HepG2 (cell line): Measurements from ENCODE around the gene AURKA. TPM values are rescaled to one million over a fixed set of nuclear protein-coding genes. Genes with fewer than 3 reads are reported as not detected.

Source experiments
- AHDC1 ChIP-seq: sonication (generic); formaldehyde crosslinking; IDR thresholded peaks from 2 replicates; pipeline ENCODE4 v1.5.1; 2020; ENCODE audit warnings: mild to moderate bottlenecking, missing genetic modification reagents, borderline replicate concordance
- ASH2L ChIP-seq: fragments of 300-600, 200-600 bp; sonication (generic); IDR thresholded peaks from 2 replicates; pipeline ENCODE4 v1.7.0; 2017; ENCODE audit warnings: low read depth, mild to moderate bottlenecking, moderate library complexity, mixed read lengths, low read length; ENCODE audit not compliant: insufficient read length
- GATAD1 ChIP-seq: IDR thresholded peaks from 2 replicates; pipeline ENCODE4 v1.6.1; 2016; ENCODE audit warnings: missing genetic modification reagents, missing compliant biosample characterization
- HDAC2 ChIP-seq: sonication (generic); formaldehyde crosslinking; IDR thresholded peaks from 2 replicates; pipeline ENCODE4 v1.4.0; 2020; ENCODE audit warnings: missing genetic modification reagents
- PPARG ChIP-seq: conservative IDR thresholded peaks from 2 replicates; pipeline ENCODE4 v1.6.1; 2016; ENCODE audit warnings: missing biosample characterization, missing genetic modification reagents
- SAP130 ChIP-seq: IDR thresholded peaks from 2 replicates; pipeline ENCODE4 v1.6.1; 2016; ENCODE audit warnings: low read depth
- SMYD3 ChIP-seq: sonication (generic); formaldehyde crosslinking; IDR thresholded peaks from 2 replicates; pipeline ENCODE4 v1.8.1; 2023; ENCODE audit warnings: mild to moderate bottlenecking, missing genetic modification reagents
- ZFX ChIP-seq: sonication (generic); formaldehyde crosslinking; IDR thresholded peaks from 2 replicates; pipeline ENCODE4 v1.4.0; 2020; ENCODE audit warnings: mild to moderate bottlenecking, low read depth, missing genetic modification reagents, moderate library complexity
- ZNF280D ChIP-seq: sonication (generic); formaldehyde crosslinking; IDR thresholded peaks from 2 replicates; pipeline ENCODE4 v1.5.1; 2020; ENCODE audit warnings: mild to moderate bottlenecking, missing genetic modification reagents
- ZNF430 ChIP-seq: sonication (generic); formaldehyde crosslinking; IDR thresholded peaks from 2 replicates; pipeline ENCODE4 v1.9.0; 2021; ENCODE audit warnings: mild to moderate bottlenecking, missing genetic modification reagents
- ZNF629 ChIP-seq: sonication (generic); formaldehyde crosslinking; conservative IDR thresholded peaks from 2 replicates; pipeline ENCODE4 v1.5.0; 2020; ENCODE audit warnings: missing genetic modification reagents
- ZNF7 ChIP-seq: IDR thresholded peaks from 2 replicates; pipeline ENCODE4 v1.6.1; 2016; ENCODE audit warnings: missing biosample characterization, missing genetic modification reagents
- polyA plus RNA-seq, 8 experiments: library from polyadenylated mRNA; depleted of rRNA in 3 of 8; stranded (reverse) in 7 of 8; unstranded in 1 of 8; fragments of >200 nt; fragmentation: Illumina TruSeq in 4 of 8; extraction: Trizol in 4 of 8; gene quantifications; 2 replicates each; pipeline versions ENCODE4 v1.2.1 to v1.2.3, GENCODE V29; 2011 to 2016; ENCODE audit warnings: low read depth in 4 of 8, missing spikeins in 1 of 8, mixed read lengths in 1 of 8; ENCODE audit not compliant: insufficient read depth in 1 of 8
- total RNA-seq, 5 experiments: library from RNA; depleted of rRNA; stranded (reverse); fragments of >200 nt; fragmentation: Illumina TruSeq; extraction: Trizol; gene quantifications; 2 replicates each; pipeline ENCODE4 v1.2.3, GENCODE V29; 2016; ENCODE audit warnings: low read depth in 1 of 5
- TF ChIP-seq, protein P1 (sequence below): sonication (generic); formaldehyde crosslinking; IDR thresholded peaks from 2 replicates; pipeline ENCODE4 v1.5.0; 2020; ENCODE audit warnings: missing genetic modification reagents
- TF ChIP-seq, protein P2 (sequence below): sonication (generic); formaldehyde crosslinking; IDR thresholded peaks from 2 replicates; pipeline ENCODE4 v1.4.0; 2020; ENCODE audit warnings: missing genetic modification reagents, borderline replicate concordance
- TF ChIP-seq, protein P3 (sequence below): sonication (generic); formaldehyde crosslinking; IDR thresholded peaks from 2 replicates; pipeline ENCODE4 v1.4.0; 2020; ENCODE audit warnings: mild to moderate bottlenecking, low read depth, missing genetic modification reagents

The AURKA gene
- total and polyA plus RNA-seq, 2 of the 13 experiments (the other 11 are each of a cell fraction or from before 2014, with no cell fraction given) = 96.4 to 224 TPM

- TF ChIP-seq, protein P1, sequence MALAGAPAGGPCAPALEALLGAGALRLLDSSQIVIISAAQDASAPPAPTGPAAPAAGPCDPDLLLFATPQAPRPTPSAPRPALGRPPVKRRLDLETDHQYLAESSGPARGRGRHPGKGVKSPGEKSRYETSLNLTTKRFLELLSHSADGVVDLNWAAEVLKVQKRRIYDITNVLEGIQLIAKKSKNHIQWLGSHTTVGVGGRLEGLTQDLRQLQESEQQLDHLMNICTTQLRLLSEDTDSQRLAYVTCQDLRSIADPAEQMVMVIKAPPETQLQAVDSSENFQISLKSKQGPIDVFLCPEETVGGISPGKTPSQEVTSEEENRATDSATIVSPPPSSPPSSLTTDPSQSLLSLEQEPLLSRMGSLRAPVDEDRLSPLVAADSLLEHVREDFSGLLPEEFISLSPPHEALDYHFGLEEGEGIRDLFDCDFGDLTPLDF (CRISPR knock-in tag) = 0 out of 2 replicates have a peak, but pooled peaks have one; percentile 36
- no peak for TF ChIP-seq ZNF7
- TF ChIP-seq, protein P2, sequence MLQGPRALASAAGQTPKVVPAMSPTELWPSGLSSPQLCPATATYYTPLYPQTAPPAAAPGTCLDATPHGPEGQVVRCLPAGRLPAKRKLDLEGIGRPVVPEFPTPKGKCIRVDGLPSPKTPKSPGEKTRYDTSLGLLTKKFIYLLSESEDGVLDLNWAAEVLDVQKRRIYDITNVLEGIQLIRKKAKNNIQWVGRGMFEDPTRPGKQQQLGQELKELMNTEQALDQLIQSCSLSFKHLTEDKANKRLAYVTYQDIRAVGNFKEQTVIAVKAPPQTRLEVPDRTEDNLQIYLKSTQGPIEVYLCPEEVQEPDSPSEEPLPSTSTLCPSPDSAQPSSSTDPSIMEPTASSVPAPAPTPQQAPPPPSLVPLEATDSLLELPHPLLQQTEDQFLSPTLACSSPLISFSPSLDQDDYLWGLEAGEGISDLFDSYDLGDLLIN (CRISPR knock-in tag) = no peak
- TF ChIP-seq SMYD3 (CRISPR knock-in tag) = no peak
- peak; percentile 14; the same call in 1 of the 2 replicates for TF ChIP-seq HDAC2 (CRISPR knock-in tag)
- 0 out of 2 replicates have a peak, but pooled peaks have one; percentile 12 for TF ChIP-seq ZNF280D (CRISPR knock-in tag)
- peak; percentile 68 for TF ChIP-seq ASH2L
- peak; percentile 12; the same call in 1 of the 2 replicates for TF ChIP-seq ZNF430 (CRISPR knock-in tag)
- TF ChIP-seq, protein P3, sequence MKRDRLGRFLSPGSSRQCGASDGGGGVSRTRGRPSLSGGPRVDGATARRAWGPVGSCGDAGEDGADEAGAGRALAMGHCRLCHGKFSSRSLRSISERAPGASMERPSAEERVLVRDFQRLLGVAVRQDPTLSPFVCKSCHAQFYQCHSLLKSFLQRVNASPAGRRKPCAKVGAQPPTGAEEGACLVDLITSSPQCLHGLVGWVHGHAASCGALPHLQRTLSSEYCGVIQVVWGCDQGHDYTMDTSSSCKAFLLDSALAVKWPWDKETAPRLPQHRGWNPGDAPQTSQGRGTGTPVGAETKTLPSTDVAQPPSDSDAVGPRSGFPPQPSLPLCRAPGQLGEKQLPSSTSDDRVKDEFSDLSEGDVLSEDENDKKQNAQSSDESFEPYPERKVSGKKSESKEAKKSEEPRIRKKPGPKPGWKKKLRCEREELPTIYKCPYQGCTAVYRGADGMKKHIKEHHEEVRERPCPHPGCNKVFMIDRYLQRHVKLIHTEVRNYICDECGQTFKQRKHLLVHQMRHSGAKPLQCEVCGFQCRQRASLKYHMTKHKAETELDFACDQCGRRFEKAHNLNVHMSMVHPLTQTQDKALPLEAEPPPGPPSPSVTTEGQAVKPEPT (CRISPR knock-in tag) = 0 out of 2 replicates have a peak, but pooled peaks have one; percentile 34
- 0 out of 2 replicates have a peak, but pooled peaks have one; percentile 21 for TF ChIP-seq GATAD1
- peak; percentile 41; the same call in 1 of the 2 replicates for TF ChIP-seq ZNF629 (CRISPR knock-in tag)
- peak; percentile 69 for TF ChIP-seq ZFX (CRISPR knock-in tag)
- TF ChIP-seq PPARG = 0 out of 2 replicates have a peak, but pooled peaks have one; percentile 50
- TF ChIP-seq SAP130 (CRISPR knock-in tag) = peak; percentile 81
- TF ChIP-seq AHDC1 (CRISPR knock-in tag) = peak; percentile 30; the same call in 1 of the 2 replicates
Observed at GRCh38 chr20:56411759-56412472, 19.9 kb upstream of the AURKA start, which contains the start of gene CASS4 (continued).
